HG02970 (cell line): ENCODE data around the gene CX3CL1.

Experiments
- ATAC-seq: cut with Tn5 transposase; IDR thresholded peaks from one replicate; pipeline ENCODE4 v1.9.1; 2021; ENCODE audit warnings: mild to moderate bottlenecking, moderate library complexity, moderate number of reproducible peaks; ENCODE audit not compliant: unreplicated experiment, low FRiP score

The CX3CL1 gene

DNA sequence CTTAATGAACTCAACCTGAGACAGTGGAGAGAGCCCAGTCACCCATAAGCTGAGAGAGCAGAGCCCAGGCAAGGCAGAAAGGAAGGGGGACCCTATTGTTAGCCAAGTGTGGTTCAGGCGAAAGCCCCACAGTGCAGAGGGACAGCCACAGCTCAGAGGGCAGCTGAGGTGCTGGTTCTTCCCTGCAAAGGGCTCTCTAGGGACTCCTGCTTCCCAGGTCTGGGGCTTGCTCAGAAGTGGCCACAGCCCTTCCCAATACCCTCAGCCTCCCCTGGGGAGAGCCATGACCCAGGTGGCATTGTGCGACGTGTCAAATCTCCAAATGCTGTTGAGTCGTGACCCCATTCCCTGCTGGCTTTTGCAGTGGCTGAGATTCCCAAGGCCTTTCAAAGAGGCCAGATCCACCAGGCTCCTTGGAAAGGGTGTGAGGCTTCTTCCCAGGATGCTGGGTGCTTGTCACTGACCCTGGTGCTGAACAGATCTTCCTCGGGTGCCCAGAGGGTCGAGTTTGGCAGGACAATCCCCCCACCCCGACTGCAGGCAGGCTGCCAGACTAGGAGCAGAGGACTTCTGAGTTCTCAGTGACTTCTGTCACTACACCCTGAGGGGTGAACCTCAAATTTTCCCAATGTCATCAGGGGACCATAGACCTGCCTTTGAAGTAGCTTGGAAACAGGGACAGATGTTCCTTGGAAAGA, 29.8 kb downstream of the CX3CL1 start:
- no peak for ATAC-seq

- ATAC-seq = no peak
Measured at GRCh38 chr16:57403965-57404817, 31.9 kb downstream of the CX3CL1 start, which contains the start of gene CCL17. Gene CCL17 (plus strand): TSS chr16:57404767. CDS start chr16:57413933, 9,166 bp downstream.

GRCh38 chr16:57405097-57405496, 32.8 kb downstream of the CX3CL1 start:
- no peak for ATAC-seq

DNA sequence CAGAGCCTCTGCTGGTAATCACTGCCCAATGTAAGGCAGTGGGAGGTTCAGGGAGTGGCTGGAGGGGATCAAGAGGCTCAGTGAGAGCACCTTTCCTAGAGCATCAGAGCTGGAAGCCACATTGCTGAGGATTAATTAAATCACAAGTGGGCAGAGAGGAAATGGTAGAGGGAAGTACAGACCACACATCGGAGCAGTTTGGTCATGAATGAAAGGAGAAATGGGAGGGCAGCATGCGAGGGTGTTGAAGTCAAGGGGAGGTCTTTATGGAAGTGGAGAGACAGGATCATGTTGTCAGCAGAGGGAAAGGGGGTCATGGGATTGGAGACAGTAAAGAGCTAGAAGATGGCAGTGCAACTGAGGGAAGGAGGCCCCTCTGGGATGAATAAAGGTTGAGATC, 34.6 kb downstream of the CX3CL1 start:
- no peak for ATAC-seq

GRCh38 chr16:57407521-57408353, 35.4 kb downstream of the CX3CL1 start:
- no peak for ATAC-seq

DNA sequence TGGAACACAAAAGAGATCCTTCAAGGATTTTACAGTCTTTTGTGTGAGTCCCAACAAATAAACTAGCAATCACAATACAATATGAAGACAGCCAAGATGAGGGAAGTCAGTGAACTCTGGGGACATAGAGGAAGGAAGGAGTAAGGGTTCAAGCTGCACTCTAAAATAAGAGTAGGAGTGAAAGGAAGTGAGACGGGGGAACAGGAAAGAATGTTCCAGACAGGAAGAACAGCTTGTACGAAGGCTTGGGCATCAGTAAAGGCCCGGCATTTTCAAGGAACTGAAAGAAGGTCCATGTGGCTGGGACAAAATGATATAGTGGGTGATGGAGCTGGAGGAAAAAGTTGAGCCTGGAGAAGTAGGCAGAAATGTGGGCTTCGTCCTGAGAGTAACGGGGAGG, 36.8 kb downstream of the CX3CL1 start:
- no peak for ATAC-seq

DNA sequence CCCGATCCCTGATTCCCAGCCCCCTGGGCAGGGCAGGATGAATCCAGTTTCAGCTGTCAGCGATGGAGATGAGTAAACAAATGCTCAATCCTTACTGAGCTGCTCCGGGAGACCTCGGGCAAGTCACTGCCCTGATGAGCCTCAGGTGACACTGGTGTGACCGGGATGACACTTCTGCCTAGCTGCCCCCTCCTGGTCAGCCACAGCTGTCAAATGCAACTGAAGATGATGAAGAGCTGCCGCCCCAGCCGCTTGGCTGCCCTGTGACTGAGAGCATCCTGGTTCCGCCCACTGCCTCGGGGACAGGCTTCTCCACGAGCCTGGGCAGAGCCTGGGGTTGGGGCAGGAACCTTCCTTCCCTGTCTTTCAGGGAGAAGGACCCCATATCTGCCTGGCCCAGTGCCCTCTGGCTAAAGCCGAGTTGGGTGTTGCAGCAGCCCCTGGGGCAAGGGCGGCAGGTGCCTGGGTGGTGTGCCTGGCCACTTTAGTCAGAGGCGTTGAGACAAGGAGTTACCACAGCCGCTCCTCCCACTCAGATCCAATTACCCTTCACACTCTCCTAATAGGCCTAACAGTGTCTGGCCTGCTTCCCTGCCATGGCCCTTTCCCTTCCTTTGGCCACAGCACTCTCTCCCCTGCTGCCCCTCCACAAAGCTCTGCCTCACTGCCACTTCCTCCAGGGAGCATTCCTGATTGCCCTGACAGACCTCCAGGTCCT, 37.7 kb downstream of the CX3CL1 start:
- no peak for ATAC-seq

DNA sequence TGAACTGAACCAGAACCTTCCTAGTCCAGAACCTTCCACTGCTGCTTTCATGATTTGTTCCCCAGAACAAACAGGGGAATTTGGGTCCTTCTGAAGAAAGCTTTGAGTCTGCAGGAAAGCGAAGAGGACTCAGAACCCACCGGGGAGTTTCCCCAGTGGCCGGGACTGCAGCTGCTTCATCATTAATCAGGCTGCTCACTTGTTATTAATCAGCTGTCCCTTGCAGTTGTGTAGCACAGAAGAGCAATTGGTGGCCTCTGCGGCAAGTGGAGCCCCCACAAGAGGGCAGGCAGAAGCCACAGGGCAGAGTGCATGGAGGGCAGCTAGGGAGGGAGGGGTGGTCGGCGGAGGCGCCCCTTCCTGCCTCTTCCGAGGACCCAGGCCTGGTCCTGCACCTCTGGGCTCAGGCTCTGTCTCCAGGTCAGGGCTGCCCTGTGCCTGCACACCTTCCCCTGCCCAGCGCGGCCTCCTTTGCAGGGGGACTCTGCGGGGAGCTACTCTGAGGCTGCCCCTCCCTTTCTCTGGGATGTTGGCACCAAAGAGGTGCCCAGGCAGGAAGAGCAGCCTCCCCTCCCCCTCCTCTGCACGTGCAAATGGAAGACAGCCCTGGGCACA, 39.2 kb downstream of the CX3CL1 start:
- no peak for ATAC-seq

- no peak for ATAC-seq
Measured at GRCh38 chr16:57412584-57412983, 40.3 kb downstream of the CX3CL1 start.

GRCh38 chr16:57413301-57413730, 41.0 kb downstream of the CX3CL1 start:
- no peak for ATAC-seq

- ATAC-seq = no peak
Measured at GRCh38 chr16:57413733-57414132, 41.4 kb downstream of the CX3CL1 start.

DNA sequence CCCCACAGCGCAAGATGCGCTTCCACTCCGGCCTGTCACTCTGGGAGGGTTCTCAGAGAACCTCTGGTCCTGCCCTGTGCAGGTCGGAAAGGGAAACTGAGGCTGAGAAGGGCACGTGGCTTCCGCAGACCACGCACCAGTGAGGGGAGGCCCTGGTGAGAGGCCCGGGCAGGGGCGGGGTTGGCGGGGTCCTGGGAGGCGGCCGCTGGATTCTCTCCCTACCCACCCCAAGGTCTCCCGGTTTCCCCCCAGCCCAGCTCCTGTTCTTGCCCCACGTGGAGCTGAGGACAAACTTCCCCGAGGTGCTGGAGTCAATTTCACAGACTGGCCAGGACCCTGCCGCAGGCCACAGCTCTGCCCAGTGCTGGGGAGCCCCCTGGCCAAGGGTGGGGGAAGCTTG, 43.8 kb downstream of the CX3CL1 start:
- ATAC-seq = no peak

GRCh38 chr16:57419506-57419905, 47.2 kb downstream of the CX3CL1 start:
- ATAC-seq = no peak

DNA sequence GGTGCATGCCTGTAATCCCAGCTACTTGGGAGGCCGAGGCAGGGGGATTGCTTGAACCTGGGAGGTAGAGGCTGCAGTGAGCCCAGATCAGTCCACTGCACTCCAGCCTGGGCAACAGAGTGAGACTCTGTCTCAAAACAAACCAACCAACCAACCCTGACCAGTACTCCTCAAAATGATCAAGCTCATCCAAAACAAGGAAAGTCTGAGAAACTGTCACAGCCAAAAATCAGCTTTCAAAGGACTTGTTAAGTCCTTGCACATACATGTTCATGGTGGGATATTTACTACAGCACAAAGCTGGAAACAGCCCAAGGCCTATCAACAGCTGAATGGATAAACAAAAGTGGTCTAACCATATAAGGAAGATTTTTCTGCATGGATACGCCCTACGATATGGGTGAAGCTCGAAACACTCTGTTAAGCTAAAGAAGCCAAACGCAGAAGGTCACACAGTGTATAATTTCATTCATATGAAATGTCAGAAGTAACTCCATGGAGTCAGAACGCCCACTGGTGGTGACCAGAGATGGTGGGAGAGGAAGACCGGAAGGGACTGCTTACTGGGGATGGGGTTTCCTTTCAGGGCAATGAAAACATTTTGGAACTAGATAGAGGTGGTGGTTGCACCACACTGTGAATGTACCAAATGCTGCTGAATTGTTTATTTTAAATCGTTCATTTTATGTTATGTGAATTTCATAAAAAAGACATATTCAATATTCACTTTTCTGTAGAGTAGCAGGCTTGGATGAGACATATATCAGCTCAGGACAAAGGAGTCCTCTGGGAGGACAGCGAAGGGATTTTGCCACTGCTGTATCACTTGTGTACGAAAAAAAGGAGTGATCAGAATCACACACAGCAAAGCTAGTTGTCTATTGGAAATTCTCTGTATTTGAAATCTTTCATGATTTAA, 50.0 kb downstream of the CX3CL1 start:
- no peak for ATAC-seq

DNA sequence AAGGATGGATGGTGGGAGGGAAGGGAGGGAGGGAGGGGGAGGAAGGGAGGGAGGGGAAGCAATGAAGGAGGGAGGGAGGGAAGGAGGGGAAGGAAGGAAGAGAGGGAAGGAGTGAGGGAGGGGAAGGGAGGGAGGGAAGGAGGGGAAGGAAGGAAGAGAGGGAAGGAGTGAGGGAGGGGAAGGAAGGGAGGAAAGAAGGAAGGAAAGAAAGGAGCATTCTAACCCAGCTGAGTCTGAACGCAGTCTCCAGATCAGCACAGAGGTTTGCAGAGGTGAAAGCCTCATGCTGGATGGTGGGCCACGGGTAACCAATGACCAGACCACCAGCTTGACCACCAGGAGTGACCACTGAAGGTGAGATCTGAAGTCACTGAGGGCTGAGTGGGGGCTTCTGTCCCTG, 50.9 kb downstream of the CX3CL1 start:
- ATAC-seq = no peak

DNA sequence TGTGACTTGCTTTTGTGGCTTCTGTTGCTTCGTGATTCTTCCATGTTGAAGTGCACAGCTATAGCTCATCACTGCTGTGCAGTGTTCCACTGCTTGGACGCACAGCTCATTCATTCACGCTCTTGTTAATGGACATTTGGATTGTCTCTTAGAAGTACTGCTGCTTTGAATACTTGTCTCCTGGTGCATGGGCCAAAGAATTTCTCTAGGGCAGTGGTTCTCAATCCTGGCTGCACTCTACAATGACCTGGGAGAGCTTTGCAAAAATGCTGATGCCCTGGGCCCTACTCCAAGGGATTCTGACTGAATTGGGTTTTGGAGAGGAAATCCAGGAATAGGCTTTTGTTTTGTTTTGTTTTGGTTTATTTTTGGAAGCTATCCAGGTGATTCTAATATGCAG, 52.3 kb downstream of the CX3CL1 start:
- ATAC-seq = no peak

DNA sequence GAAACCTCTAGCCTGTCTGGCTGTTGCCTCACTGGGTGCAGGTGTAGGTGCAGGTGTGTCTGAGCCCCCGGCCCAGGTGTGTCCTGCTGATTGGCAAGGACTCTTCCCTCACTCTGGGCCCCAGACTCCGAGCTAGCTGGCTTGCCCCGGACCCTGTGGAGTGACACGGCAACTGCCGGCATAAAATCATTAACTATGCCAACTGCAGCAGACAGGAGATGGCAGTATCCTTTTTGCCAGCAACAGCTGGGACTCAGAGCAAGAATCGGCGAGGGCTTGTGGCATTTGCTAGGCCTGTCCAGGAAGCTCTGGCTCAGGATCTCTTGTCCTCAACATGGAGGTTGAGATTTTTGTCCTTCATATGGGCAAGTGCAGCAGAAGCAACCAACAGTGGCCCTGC, 54.1 kb downstream of the CX3CL1 start:
- no peak for ATAC-seq

GRCh38 chr16:57427307-57427706, 55.0 kb downstream of the CX3CL1 start:
- ATAC-seq = no peak

DNA sequence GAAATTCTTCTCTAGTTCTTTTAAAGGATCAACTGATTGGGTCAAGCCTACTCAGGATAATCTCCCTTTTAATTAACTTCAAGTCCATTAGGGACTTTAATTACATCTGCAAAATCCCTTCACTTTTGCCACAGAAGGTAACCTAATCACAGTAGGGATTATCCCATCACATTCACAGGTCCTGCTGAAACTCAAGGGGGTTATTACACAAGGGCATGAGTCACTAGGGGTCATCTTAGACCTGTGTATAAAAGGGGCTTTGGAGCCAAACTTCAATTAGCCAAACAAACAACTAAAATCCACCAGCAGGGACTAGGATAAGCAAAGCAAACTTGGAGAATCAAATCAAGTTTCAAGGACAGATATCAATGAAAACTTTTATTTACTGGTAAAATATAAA, 55.5 kb downstream of the CX3CL1 start:
- no peak for ATAC-seq
